A549 treated with AZD9567 at 1 μM for 4 hours (cell line): ENCODE results near the gene C1orf159. TPM values are rescaled to one million over a fixed set of nuclear protein-coding genes. Genes with fewer than 3 reads are reported as not detected.

Experiments
- total RNA-seq: library from RNA; stranded (reverse); fragments of 200-300 nt; extraction: Qiagen RNA extraction; gene quantifications from 5 replicates; pipeline ENCODE4 v1.2.3, GENCODE V29; 2022; ENCODE audit not compliant: insufficient read depth

Gene C1orf159
- total RNA-seq, result 8.8 to 14.5 TPM (median 12.9 TPM) in 5 replicates

DNA sequence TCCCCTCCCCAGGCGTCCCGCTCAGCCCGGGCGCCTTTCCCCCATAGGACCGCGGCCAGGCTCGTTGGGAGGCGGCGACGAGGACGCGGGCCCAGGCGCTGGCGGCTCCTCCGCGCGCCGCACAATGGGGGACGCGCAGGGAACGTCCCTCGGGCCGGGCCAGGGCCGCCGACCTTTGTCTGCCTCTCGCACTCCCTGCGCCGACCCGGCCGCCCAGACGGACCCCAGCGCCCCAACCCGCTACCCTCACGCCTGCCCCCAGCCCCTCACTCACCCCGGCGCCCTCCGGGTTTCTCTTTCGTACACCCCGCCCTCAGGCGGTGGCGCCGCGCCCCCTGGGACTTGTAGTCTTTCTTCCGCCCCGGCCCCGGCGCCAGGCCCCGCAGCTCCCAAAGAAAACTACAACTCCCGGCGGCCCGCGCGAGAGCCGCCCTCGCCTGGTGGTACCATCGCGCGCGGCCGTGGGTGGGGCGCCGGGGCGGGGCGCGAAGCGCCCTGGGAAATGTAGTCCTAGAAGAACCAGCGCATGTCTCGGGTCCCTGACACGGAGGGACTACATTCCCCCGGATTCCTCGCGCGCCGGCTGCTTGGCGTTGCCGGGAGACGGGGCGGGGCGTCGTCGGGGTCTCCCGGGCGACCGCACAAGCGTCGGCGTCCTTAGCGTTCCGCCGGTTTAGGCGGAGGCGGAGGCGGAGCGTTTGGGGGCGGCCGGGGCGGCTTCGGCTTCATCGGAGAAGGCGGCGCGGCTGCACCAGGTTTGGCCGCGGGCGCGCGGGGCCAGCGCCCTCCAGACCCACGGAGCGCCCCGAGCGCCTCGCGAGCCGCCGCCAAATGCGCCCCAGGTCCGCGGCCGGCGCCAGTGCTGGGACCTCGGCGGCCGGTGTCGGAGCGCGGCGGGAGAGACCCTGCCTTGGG is at the start of gene C1orf159:
TSS of gene C1orf159 (minus strand) at position 304 of the 915 bp plus-strand sequence. CDS start 24,546 bp downstream, outside the sequence.

GRCh38 chr1:1073743-1074587 is 41.9 kb downstream of the C1orf159 start, which contains the start of gene RNF223:
TSS of gene RNF223 (minus strand) at chr1:1074306. CDS start at chr1:1072566, 1,740 bp downstream.

Other genes starting within 250 kb of the C1orf159 start
- gene SAMD11, start 192.2 kb downstream of the C1orf159 start, total RNA-seq, result 12.9 to 25.0 TPM (median 23.4 TPM) in 5 replicates
- 68.1 to 93.1 TPM (median 85.3 TPM) in 5 replicates for gene NOC2L, start 156.8 kb downstream of the C1orf159 start, total RNA-seq
- 11.0 to 19.0 TPM (median 16.7 TPM) in 5 replicates for gene KLHL17, start 155.5 kb downstream of the C1orf159 start, total RNA-seq
- 2.1 to 5.8 TPM (median 5.2 TPM) in 5 replicates for gene PLEKHN1, start 149.6 kb downstream of the C1orf159 start, total RNA-seq
- 0.05 to 0.37 TPM (median 0.09 TPM) in 3 of 5 replicates, not detected in the others for gene PERM1, start 134.0 kb downstream of the C1orf159 start, total RNA-seq
- 25.4 to 70.5 TPM (median 62.2 TPM) in 5 replicates for gene HES4, start 116.0 kb downstream of the C1orf159 start, total RNA-seq
- gene ISG15, start 102.6 kb downstream of the C1orf159 start, total RNA-seq, result 6.9 to 26.4 TPM (median 19.1 TPM) in 5 replicates
- gene AGRN, start 96.0 kb downstream of the C1orf159 start, total RNA-seq, result 89.2 to 121 TPM (median 120 TPM) in 5 replicates
- 0.30 to 0.42 TPM (median 0.36 TPM) in 4 of 5 replicates, not detected in the other for gene RNF223, start 41.8 kb downstream of the C1orf159 start, total RNA-seq
- gene TTLL10, start 57.8 kb upstream of the C1orf159 start, total RNA-seq, result not detected in 5 replicates
- 0.09 to 0.20 TPM (median 0.12 TPM) in 3 of 5 replicates, not detected in the others for gene TNFRSF18, start 90.5 kb upstream of the C1orf159 start, total RNA-seq
- 0.07 to 0.21 TPM (median 0.10 TPM) in 3 of 5 replicates, not detected in the others for gene TNFRSF4, start 98.1 kb upstream of the C1orf159 start, total RNA-seq
- 104 to 133 TPM (median 126 TPM) in 5 replicates for gene SDF4, start 115.9 kb upstream of the C1orf159 start, total RNA-seq
- gene B3GALT6, start 116.1 kb upstream of the C1orf159 start, total RNA-seq, result 13.1 to 18.5 TPM (median 15.8 TPM) in 5 replicates
- gene C1QTNF12, start 130.6 kb upstream of the C1orf159 start, total RNA-seq, result 1.1 to 1.6 TPM (median 1.5 TPM) in 4 of 5 replicates, not detected in the other
- 44.2 to 51.4 TPM (median 48.2 TPM) in 5 replicates for gene UBE2J2, start 157.8 kb upstream of the C1orf159 start, total RNA-seq
- gene SCNN1D, start 164.3 kb upstream of the C1orf159 start, total RNA-seq, result 1.1 to 18.6 TPM (median 1.4 TPM) in 5 replicates
- 6.6 to 21.5 TPM (median 19.8 TPM) in 5 replicates for gene ACAP3, start 191.8 kb upstream of the C1orf159 start, total RNA-seq
- gene PUSL1, start 192.5 kb upstream of the C1orf159 start, total RNA-seq, result 12.9 to 26.3 TPM (median 24.1 TPM) in 5 replicates
- 55.6 to 67.7 TPM (median 66.1 TPM) in 5 replicates for gene INTS11, start 208.6 kb upstream of the C1orf159 start, total RNA-seq
- gene CPTP, start 208.7 kb upstream of the C1orf159 start, total RNA-seq, result 18.5 to 24.0 TPM (median 22.6 TPM) in 5 replicates
- gene TAS1R3, start 215.2 kb upstream of the C1orf159 start, total RNA-seq, result 0.09 to 0.24 TPM (median 0.17 TPM) in 4 of 5 replicates, not detected in the other
- gene DVL1, start 233.3 kb upstream of the C1orf159 start, total RNA-seq, result 38.9 to 68.4 TPM (median 63.4 TPM) in 5 replicates
- gene MXRA8, start 242.5 kb upstream of the C1orf159 start, total RNA-seq, result 0.13 to 3.5 TPM (median 0.20 TPM) in 4 of 5 replicates, not detected in the other